Right renal pelvis (tissue), 4 donors: ENCODE results near the gene RANBP3L. TPM values are rescaled to one million over a fixed set of nuclear protein-coding genes. Genes with fewer than 3 reads are reported as not detected.
A peak's percentile ranks its signal among the peaks of the same experiment; 100 is the strongest.
"Not testable (repeated sequence)": the region's sequence is repeated elsewhere in the genome, so short reads cannot be mapped to it uniquely, and the experiment has no call there.

Experiments
- DNase-seq, 4 donors: peaks; one replicate each; pipeline ENCODE4 v3.0.0-alpha.2; 2013; ENCODE audit warnings: low read depth in 4 of 4, low spot score in 3 of 4, missing footprints in 1 of 4
- polyA plus RNA-seq, 4 donors: library from polyadenylated mRNA; unstranded; fragments of 120-200 nt; gene quantifications; one replicate each; pipeline ENCODE4 v1.2.1, GENCODE V29; 2013; ENCODE audit not compliant: insufficient read length in 4 of 4

The RANBP3L gene
- 10 to 100 TPM in 1 of 4 donors, 1 to 10 TPM in 3; 6.8 to 10.7 (median 8.5) TPM for polyA plus RNA-seq

GRCh38 chr5:36301858-36302603, at the start of gene RANBP3L:
Gene RANBP3L, minus strand, starts transcription at chr5:36301902. Its CDS starts 486 bp downstream, at chr5:36301416.
- peak in 1 of 4 donors; percentile 52 for DNase-seq

DNA sequence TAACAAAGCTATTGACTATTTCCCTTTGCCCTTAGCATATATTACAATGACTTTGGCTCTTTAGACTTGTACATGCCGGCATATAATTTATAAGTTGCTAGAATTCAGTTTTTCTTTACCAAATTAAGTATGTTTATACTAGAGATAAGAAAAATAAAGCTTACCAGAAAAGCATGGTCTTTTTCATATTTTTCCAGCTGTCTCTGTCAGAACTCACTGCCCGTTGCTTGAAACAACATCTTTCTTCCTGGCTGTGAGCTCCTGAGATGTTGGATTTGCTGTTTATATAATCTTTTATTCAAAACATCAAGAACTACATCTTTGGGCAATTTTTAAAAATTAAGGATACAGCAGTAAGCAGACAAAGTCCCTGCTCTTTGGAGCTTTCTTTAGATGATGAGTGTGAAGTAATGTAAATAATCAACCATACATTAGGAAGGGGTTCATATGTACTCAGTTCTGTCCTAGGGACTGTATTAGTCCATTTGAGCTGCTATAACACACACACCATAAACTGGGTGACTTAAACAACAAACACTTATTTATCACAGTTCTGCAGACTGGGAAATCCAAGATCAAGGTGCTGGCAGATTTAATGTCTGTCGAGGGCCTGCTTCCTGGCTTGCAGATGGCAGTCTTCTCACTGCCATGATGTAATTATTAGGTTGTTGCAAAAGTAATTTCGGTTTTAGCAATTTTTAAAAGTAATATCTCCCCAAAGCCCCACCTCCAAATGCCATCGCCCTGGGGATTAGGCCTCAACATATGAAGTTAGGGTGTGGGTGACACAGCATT, 45.4 kb upstream of the RANBP3L start:
- DNase-seq = no peak

GRCh38 chr5:36344899-36345298, 43.2 kb upstream of the RANBP3L start:
- DNase-seq = no peak

DNA sequence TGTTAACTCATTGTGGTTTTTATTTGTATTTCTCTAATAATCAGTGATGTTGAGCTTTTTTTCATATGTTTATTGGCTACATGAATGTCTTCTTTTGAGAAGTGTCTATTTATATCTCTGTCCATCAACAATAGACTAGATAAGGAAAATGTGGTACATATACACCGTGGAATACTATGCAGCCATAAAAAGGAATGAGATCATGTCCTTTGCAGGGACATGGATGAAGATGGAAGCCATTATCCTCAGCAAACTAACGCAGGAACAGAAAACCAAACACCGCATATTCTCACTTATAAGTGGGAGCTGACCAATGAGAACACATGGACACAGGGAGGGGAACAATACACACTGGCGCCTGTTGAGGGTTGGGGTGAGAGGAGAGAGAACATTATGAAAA, 40.0 kb upstream of the RANBP3L start:
- DNase-seq = not testable (repeated sequence)

GRCh38 chr5:36337597-36337996, 35.9 kb upstream of the RANBP3L start:
- DNase-seq = no peak

GRCh38 chr5:36334315-36334714, 32.6 kb upstream of the RANBP3L start:
- peak in 3 of 4 donors; percentile 4 to 36 (median 20) for DNase-seq

GRCh38 chr5:36332720-36333119, 31.0 kb upstream of the RANBP3L start:
- not testable (repeated sequence) for DNase-seq

- DNase-seq = no peak
Observed at GRCh38 chr5:36325196-36325595, 23.5 kb upstream of the RANBP3L start.

DNA sequence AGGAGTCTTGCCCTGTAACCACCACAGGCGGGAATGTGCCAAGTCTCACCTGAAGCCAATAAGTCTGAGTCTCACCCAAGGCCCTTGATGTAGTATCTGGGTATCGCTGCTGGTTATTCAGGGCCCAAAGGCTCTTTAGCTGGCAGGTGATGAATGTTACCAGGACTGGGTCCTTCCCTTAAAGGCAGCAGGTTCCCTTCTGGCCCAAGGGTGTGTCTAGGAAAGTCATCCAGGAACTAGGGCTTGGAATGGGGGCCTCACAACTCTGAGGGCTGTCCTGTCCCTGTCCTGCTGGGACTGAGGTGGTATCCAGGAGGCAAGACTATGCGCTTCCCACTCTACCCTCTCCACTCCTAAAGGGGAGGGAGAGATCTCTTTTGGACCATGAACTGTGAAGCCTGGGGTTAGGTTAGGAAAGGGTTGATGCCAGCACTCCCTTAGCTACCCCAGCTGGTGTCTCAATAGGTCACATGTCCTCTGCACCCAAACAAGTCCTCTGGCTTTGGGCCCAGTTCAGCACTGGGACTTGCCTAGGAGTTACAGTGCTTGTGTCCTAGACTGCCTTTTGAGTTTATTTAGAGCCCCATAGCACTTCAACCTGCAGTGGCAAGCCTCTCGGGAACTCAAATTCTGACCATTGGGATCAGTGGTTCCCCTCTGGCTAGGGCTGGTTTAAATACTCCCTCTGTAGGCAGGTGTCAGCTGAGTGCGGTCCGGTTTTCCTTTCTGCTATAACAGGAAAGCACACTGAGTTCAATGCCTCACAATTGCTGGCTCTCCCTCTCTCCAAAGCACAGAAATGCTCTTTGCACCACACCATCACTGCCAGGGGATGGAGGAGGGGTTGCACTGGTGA, 22.5 kb upstream of the RANBP3L start:
- DNase-seq = no peak

DNA sequence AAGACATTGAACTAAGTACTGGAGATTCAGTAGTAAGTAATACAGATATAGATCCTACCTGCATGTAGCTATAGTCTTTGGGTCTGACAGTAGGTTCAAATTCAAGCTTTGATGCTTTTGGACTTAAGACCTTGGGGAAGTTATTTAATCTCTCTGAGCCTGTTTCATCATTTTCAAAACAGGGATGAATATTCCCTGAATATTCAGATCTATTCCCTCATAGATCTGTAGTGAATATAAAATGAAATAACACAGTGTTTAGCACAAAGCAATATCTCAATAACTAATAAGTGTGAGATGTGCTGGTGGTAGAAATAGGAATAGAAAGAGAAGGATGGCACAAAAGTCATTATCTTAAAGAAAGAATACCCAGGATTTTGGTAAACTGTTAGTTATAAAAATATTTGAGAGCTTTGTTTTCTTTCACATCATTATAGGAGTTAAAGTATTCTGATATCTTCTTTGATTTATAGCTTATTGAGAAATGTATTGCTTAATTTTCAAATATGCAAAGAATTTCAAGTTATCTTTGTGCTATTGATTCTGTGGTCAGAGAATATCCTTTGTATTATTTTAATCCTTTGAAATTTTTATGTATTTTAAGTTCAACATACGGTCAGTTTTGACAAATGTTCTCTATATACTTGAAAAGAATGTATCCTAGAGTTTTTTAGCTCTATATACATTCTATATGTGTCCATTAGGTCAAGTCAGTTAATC, 11.4 kb upstream of the RANBP3L start:
- DNase-seq = no peak

- no peak for DNase-seq
Observed at GRCh38 chr5:36311956-36312355, 10.3 kb upstream of the RANBP3L start.

GRCh38 chr5:36310138-36310537, 8.4 kb upstream of the RANBP3L start:
- DNase-seq = no peak

DNA sequence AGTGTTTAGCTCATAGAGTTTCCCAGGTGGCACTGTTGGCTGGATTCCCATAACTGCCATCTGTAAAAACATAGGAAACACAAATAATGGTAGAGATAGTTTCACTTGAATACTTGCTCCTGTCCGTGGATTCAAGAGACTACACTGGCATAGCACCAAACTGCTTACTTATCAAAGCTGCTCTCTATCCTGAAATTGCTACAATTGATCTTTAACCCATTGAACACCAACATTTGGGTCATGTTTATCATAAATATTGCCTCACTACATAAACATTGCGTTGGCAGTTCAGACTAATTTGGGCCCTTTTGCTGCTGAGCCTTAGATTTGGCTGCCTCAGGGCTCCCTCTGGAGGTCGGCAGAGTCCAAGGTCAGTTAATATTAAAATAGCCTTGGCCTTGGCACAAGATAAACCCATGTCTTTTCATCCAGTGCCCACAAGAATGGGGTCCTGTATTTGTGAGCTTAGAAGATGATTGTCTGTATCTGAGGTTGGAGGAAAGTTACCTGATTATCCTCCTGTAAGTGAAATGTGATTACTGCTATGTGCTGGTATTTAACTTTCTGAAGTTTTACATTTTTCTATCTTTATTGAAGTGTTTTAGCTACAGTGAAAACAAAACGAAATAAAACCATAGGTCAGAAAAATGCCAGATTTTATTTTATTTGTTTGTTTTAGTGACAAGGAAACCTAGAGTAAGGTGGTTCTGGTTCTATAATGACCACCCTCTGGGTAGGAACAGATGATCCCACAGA, 4.0 kb upstream of the RANBP3L start:
- no peak for DNase-seq

- DNase-seq = no peak
Observed at GRCh38 chr5:36304095-36304805, 2.5 kb upstream of the RANBP3L start.

DNA sequence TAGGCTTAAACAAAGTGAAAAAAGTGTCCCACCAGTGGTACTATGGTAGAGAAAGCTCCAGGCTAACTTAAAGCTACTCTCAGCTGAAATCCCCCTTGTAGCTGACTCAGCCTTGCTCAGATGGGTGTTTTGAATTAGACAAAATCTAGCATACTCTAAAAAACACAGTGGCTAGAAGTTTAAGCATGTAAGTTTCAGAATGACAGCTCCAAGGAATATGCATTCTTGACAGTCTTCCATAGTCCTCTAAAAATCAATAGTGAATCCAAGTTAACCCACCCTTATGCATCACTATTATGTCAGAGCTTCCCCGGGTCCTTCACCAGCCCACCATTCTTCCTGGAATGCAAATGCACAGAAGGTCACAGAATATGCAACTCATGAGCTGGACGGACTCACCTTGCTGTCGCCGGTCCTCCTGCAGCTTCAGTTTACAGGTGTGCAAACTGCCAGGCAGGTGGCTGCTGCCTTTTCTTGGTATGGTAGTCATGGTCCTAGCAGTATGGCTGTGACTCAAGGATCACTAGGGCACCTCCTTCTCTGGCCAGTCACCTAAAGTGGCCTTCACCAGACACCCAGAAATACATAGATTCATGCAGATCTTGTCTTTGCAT, 668 bp downstream of the RANBP3L start:
- no peak for DNase-seq

GRCh38 chr5:36300191-36300926, 1.3 kb downstream of the RANBP3L start:
- no peak for DNase-seq

GRCh38 chr5:36298552-36298951, 3.1 kb downstream of the RANBP3L start:
- DNase-seq = no peak

- no peak for DNase-seq
Observed at GRCh38 chr5:36297653-36298052, 4.0 kb downstream of the RANBP3L start.
